KMS-11 (cell line): ENCODE data around the gene ASB9.
"Not testable (repeated sequence)": the region's sequence is repeated elsewhere in the genome, so short reads cannot be mapped to it uniquely, and the experiment has no call there.

Experiments used
- H2AFZ ChIP-seq: fragments of 200-600 bp; sonication (generic); 2 replicates; pipeline ENCODE4 v1.6.1; 2016; ENCODE audit warnings: antibody characterized with exemption, mixed run types, low read depth
- H3K27ac ChIP-seq: fragments of 200-600 bp; sonication (generic); 2 replicates; pipeline ENCODE4 v1.6.1; 2016; ENCODE audit warnings: mild to moderate bottlenecking, mixed run types
- H3K27me3 ChIP-seq: fragments of 200-600 bp; sonication (generic); 2 replicates; pipeline ENCODE4 v1.6.1; 2017; ENCODE audit warnings: mild to moderate bottlenecking, low read depth, mixed run types, moderate library complexity; ENCODE audit not compliant: insufficient read depth
- H3K36me3 ChIP-seq: fragments of 200-600 bp; sonication (generic); 2 replicates; pipeline ENCODE4 v1.6.1; 2017; ENCODE audit warnings: mild to moderate bottlenecking, mixed run types; ENCODE audit not compliant: insufficient read depth
- H3K4me1 ChIP-seq: fragments of 200-600 bp; sonication (generic); 2 replicates; pipeline ENCODE4 v1.6.1; 2016; ENCODE audit warnings: mild to moderate bottlenecking, low read depth, mixed run types; ENCODE audit not compliant: poor library complexity, severe bottlenecking
- H3K4me2 ChIP-seq: fragments of 200-600 bp; sonication (generic); 2 replicates; pipeline ENCODE4 v1.7.0; 2016; ENCODE audit warnings: mild to moderate bottlenecking, mixed run types
- H3K4me3 ChIP-seq: fragments of 200-600 bp; sonication (generic); IDR thresholded peaks from 2 replicates; pipeline ENCODE4 v1.6.1; 2017; ENCODE audit warnings: low read depth, low read length, mixed read lengths; ENCODE audit not compliant: insufficient read depth
- H3K79me2 ChIP-seq: fragments of 200-600 bp; sonication (generic); 2 replicates; pipeline ENCODE4 v1.6.1; 2016; ENCODE audit warnings: low read depth, mixed run types; ENCODE audit not compliant: insufficient read depth
- H3K9ac ChIP-seq: fragments of 200-600 bp; sonication (generic); 2 replicates; pipeline ENCODE4 v1.6.1; 2016; ENCODE audit warnings: mild to moderate bottlenecking, mixed run types
- H4K20me1 ChIP-seq: fragments of 200-600 bp; sonication (generic); 2 replicates; pipeline ENCODE4 v1.6.1; 2016; ENCODE audit warnings: mild to moderate bottlenecking, mixed run types; ENCODE audit not compliant: insufficient read depth
- CTCF ChIP-seq: fragments of 200-600 bp; sonication (generic); conservative IDR thresholded peaks from 2 replicates; pipeline ENCODE4 v1.6.1; 2017; ENCODE audit warnings: low read depth, mild to moderate bottlenecking, antibody characterized with exemption, low read length, moderate library complexity, mixed read lengths

The ASB9 gene

GRCh38 chrX:15311119-15311518, 41.2 kb upstream of the ASB9 start:
- no peak overlapping the region for H3K9ac ChIP-seq

GRCh38 chrX:15310117-15310516, 40.2 kb upstream of the ASB9 start:
- H2AFZ ChIP-seq, result no peak overlapping the region
- H3K9ac ChIP-seq, result no peak overlapping the region
- no peak overlapping the region for H3K4me3 ChIP-seq
- no peak overlapping the region for H3K4me2 ChIP-seq
- H3K27ac ChIP-seq, result no peak overlapping the region
- no peaks in the 10 kb centered on the region for H4K20me1 ChIP-seq
- H3K4me1 ChIP-seq, result no peaks in the 10 kb centered on the region
- H3K36me3 ChIP-seq, result no peaks in the 10 kb centered on the region
- H3K79me2 ChIP-seq, result no peaks in the 10 kb centered on the region
- no peak for TF ChIP-seq CTCF
- no peaks in the 10 kb centered on the region for H3K27me3 ChIP-seq

More at GRCh38 chrX:15311119-15311518, 41.2 kb upstream of the ASB9 start:
- Histone ChIP-seq H3K79me2 (no peaks in the 10 kb centered on the region), H3K4me1 (no peaks in the 10 kb centered on the region), H3K4me2 (no peak overlapping the region), H3K27ac (no peak overlapping the region), H3K27me3 (no peaks in the 10 kb centered on the region), H3K36me3 (no peaks in the 10 kb centered on the region), H4K20me1 (no peaks in the 10 kb centered on the region), H2AFZ (no peak overlapping the region), H3K4me3 (no peak overlapping the region)
- TF ChIP-seq CTCF, result no peak

GRCh38 chrX:15305899-15306298, 36.0 kb upstream of the ASB9 start:
- H3K9ac ChIP-seq, H4K20me1 ChIP-seq, H3K4me2 ChIP-seq, H3K4me3 ChIP-seq, H2AFZ ChIP-seq, H3K27ac ChIP-seq, H3K36me3 ChIP-seq, H3K79me2 ChIP-seq, H3K27me3 ChIP-seq, H3K4me1 ChIP-seq: not testable (repeated sequence)

- H3K27me3 ChIP-seq, result no peaks in the 10 kb centered on the region
These were observed 32.0 kb upstream of the ASB9 start for GRCh38 chrX:15301924-15302323.

More at GRCh38 chrX:15301924-15302323, 32.0 kb upstream of the ASB9 start:
- Histone ChIP-seq H3K9ac (no peak overlapping the region), H3K4me3 (no peak overlapping the region), H3K4me1 (peaks cover 8% of the 10 kb centered on the region), H3K79me2 (no peaks in the 10 kb centered on the region), H2AFZ (peak overlapping the region; percentile 44), H3K4me2 (no peak overlapping the region; the same call in 1 of the 2 replicates), H3K36me3 (no peaks in the 10 kb centered on the region), H4K20me1 (no peaks in the 10 kb centered on the region), H3K27ac (no peak overlapping the region)
- no peak for TF ChIP-seq CTCF
